GM19023 (cell line): ENCODE measurements around the gene CMC1.
A peak's percentile ranks its signal among the peaks of the same experiment; 100 is the strongest.
"Not testable (repeated sequence)": the region's sequence is repeated elsewhere in the genome, so short reads cannot be mapped to it uniquely, and the experiment has no call there.

ENCODE experiments used
- ATAC-seq: cut with Tn5 transposase; IDR thresholded peaks from one replicate; pipeline ENCODE4 v1.9.1; 2021; ENCODE audit warnings: mild to moderate bottlenecking, moderate library complexity; ENCODE audit not compliant: unreplicated experiment

CMC1 gene

GRCh38 chr3:28243424-28244106 lies 2.1 kb downstream of the CMC1 start:
- no peak for ATAC-seq

- ATAC-seq = no peak
These were observed 3.1 kb downstream of the CMC1 start for GRCh38 chr3:28244491-28244890.

DNA sequence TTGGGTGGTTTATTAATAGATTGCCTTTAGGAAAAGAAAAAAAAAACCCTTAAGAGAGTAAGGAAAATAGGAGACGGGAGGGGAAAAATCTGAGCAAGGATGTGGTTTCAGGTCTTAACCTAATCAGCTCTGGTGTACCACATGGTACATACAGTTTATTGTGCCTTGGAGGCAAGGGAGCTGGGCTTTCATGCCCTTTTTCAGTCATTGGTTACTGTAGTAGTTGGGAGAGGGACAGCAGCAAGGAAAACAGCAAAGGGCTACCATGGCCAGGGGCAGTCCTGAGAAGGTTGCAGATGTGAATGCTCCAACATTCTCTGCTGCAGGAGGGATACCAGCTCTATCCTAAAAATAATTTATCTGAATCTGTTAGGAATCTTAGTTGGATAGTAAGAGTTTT lies 5.9 kb downstream of the CMC1 start:
- ATAC-seq = no peak

- no peak for ATAC-seq
These were observed 9.6 kb downstream of the CMC1 start for GRCh38 chr3:28250999-28251398.

GRCh38 chr3:28252001-28252431 lies 10.6 kb downstream of the CMC1 start:
- ATAC-seq = no peak

- no peak for ATAC-seq
These were observed 11.8 kb downstream of the CMC1 start for GRCh38 chr3:28253040-28253715.

DNA sequence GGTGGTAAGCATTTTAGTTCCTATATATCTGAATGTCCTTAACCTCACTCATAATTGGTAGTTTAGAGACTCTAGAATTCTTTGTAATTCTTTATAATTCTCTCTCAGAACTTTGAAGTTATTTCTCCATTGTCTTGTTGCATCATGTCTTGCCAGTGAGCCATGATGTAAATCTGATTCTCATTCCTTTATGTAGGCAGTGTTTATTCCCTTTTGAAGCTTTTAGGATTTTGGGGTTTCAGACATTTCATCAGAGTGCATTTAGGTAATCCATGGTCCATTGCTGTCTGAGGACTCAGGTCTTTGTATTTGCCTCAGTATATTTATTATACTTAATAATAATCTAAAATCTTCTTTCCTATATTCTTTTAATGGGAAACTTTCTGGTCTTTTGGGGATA lies 20.6 kb downstream of the CMC1 start:
- ATAC-seq = no peak

GRCh38 chr3:28265641-28266040 lies 24.2 kb downstream of the CMC1 start:
- ATAC-seq = no peak

DNA sequence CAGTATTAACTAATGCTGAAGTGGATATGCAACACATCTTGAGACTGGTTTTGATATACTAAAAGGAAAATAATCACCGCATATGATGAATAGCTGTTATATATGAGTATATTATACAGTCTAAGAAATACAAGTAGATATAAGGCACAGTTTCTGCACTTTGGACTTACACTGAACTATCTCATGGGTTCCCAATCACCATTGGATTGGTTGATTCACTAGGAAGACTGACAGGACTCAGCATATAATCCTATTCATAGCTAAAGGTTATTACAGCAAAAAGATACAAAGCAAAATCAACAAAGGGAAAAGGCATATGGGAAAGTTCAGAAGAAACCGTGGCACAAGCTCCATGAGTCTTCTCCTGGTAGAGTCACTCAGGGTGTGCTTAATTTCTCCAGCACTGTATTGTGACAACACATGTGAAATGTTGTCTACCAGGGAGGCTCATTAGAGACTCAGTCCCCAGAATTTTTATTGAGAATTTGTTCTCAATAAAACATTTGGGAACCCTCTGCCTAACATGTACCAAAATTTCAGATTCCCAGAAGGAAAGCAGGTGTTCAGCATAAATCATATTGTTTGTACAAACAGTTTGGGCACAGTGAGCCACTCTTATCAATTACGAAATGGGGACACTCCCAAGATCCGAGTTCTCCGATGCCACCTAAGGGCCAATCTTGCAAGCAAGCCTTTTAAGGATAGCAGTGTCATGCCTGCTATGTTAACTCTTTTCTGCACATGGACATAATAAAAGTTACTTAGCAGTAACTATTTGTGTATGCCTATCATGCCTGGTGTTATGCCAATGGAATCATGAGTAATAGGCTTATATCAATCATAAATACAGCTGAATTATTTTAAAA lies 26.8 kb downstream of the CMC1 start:
- ATAC-seq = no peak

GRCh38 chr3:28268989-28269388 lies 27.6 kb downstream of the CMC1 start:
- no peak for ATAC-seq

- not testable (repeated sequence) for ATAC-seq
These were observed 28.5 kb downstream of the CMC1 start for GRCh38 chr3:28269884-28270283.

DNA sequence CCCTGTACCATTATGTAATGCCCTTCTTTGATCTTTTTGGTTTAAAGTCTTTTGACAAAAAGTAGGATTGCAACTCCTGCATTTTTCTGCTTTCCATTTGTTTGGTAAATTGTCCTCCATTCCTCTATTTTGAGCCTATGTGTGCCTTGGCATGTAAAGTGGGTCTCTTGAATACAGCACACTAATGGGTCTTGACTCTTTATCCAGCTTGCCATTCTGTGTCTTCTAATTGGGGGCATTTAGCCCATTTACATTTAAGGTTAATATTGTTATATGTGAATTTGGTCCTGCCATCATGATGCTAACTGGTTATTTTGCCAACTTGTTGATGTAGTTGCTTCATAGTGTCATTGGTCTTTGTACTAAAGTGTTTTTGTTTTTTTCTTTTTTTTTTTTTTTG lies 32.4 kb downstream of the CMC1 start:
- no peak for ATAC-seq

DNA sequence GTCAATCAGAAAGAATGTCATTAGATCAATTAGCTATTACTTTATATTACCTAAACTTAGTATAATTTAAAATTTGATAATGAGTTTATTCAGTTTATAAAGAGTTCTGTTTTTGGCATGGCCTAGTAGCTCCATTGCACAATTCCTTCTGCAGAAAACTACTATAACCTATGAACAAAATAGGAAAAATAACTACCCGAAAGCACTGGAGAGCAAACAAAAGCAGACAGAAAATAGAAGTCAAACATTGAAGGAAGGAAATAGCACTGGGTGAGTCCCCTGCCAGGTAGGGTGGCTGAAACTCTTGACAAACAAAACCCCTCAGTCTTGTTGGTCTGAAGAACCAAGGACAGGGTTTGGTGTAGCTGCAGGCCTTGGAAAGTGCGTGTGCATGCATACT lies 37.5 kb downstream of the CMC1 start:
- no peak for ATAC-seq

DNA sequence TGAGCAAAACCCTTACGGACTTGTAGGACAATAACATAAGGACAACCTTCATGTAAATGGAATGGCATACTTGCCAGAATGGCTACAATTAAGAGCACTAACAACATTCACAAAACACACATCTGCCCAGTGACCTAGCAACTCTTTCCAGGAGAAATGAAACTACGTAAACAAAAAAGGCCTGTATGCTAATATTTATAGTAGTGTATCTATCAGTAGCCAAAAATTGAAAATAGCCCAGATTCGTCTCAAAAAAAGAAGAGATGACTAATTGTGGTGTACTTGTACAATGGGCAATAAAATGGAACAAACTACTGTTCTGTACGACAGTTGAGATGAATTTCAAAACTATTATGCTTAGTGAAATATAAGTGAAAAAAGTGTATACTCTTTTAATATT lies 38.4 kb downstream of the CMC1 start:
- no peak for ATAC-seq

GRCh38 chr3:28280781-28281180 lies 39.4 kb downstream of the CMC1 start:
- no peak for ATAC-seq

- ATAC-seq = peak; percentile 83
These were observed 45.2 kb downstream of the CMC1 start for GRCh38 chr3:28286595-28286994.

DNA sequence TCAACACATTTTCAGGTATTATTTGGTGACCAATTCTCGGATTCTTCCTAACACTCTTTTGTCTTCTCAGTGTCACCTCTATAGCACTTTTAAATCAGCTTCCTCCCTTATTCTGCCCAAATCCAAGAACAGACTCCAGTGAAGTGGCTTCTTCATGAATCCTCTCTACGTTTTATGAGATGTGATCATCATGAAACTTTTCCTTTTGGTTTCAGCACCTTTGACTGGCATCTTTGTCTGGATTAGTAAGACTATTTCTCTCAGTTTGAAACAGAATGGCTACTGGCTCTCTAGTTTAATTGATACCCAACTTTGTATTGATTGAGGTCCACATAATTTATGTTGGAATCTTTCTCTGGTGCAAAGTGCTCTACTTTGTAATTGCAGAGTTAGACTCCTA lies 45.6 kb downstream of the CMC1 start:
- no peak for ATAC-seq

DNA sequence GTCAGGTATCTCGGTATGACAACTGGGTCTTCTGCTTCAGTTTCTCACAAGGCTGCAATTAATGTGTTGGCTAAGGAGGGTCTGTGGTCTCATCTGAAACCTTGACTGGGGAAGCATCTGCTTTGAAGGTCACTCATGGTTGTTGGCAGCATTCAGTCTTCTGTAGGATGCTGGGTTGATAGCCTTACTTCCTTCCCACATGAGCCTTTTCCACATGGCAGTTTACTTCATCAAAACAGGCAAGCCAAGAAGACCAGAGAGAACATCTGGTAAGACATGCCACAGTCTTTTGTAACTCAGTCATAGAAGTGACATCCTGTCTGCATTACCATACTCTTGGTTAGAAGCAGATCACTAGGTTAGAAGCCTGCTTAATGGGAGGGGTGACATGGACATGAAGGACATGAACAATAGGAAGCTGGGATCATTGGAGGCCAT lies 49.5 kb downstream of the CMC1 start:
- ATAC-seq = no peak

GRCh38 chr3:28291577-28291976 lies 50.2 kb downstream of the CMC1 start:
- no peak for ATAC-seq

GRCh38 chr3:28292622-28293021 lies 51.2 kb downstream of the CMC1 start:
- ATAC-seq = no peak

DNA sequence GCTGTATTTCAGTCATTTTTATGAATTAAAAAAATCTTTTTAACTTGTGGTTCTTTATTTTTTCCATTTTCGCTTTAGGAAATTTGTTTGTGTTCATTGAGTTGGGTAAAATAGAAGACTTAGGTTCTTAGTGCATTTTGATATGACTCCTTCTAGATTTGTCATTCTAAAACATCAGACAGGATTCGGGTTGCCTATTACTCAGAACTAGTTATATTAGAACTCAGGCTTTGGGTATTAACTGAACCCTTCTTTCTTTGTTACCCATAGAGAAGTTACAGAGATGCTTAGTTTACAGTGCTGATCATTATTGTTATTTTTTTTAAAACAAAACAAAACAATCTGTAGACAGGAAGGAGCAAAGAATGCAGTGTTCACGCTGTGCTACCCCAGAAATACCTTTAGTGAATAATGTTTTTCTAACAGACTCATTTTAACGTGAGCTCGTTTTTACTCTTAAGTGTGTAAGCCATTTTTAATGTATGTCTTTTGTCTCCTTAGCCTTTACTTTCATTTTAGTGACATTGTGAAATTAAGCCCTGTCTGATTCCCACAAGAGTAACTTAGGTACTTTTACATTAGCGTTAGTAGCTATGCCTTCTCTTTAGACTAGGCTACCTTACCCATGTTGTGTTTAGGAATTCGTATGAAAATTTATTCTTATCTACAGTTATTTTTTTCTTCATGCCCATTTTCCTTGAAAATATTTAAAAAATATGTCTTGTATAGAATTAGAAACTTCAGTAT lies 53.4 kb downstream of the CMC1 start:
- no peak for ATAC-seq
